ENCODE measurements around the gene PATJ.

- TF ChIP-seq CTCF (IDR thresholded peaks at IDR 0.05; ENCODE audit: insufficient read depth, low read length) (no peak), POLR2AphosphoS5 (IDR thresholded peaks at IDR 0.05; ENCODE audit: low read depth) (no peak), GABPA (IDR thresholded peaks at IDR 0.05; ENCODE audit: low read depth) (no peak), REST (IDR thresholded peaks at IDR 0.05; ENCODE audit: insufficient replicate concordance, low read depth) (no peak)
Measured at GRCh38 chr1:61976566-61976965, 234.3 kb downstream of the PATJ start.

Data from HL-60 (cell line).